ENCODE data around the gene PRKG1. TPM values are rescaled to one million over a fixed set of nuclear protein-coding genes. Genes with fewer than 3 reads are reported as not detected.

PRKG1 gene
- total and polyA plus RNA-seq, 4 donors: 0.46 to 5.1 (median 1.5) TPM

GRCh38 chr10:51642581-51642980 is 568.3 kb downstream of the PRKG1 start:
- Histone ChIP-seq H3K9me3 (ENCODE audit: control insufficient read depth in 4 of 4, low read length in 3 of 4) (no peaks in the 10 kb centered on the region), H3K36me3 (ENCODE audit: control insufficient read depth in 4 of 4, insufficient read depth in 3 of 4, low read depth in 1 of 4, low read length in 3 of 4) (no peaks in the 10 kb centered on the region), H3K4me1 (ENCODE audit: control insufficient read depth in 4 of 4, insufficient read depth in 4 of 4, low read length in 3 of 4) (no peaks in the 10 kb centered on the region), H3K4me3 (ENCODE audit: low read depth in 1 of 3, low read length in 3 of 3) (no peak overlapping the region), H3K27ac (ENCODE audit: low read depth in 1 of 2, low read length in 2 of 2) (no peak overlapping the region), H3K9ac (ENCODE audit: low read depth in 1 of 2, low read length in 2 of 2) (no peak overlapping the region), H3K27me3 (ENCODE audit: control insufficient read depth in 4 of 4, insufficient read depth in 4 of 4, low read length in 3 of 4) (no peaks in the 10 kb centered on the region)
- no peak for DNase-seq (ENCODE audit: low spot score)
- TF ChIP-seq YY1 (IDR thresholded peaks at IDR 0.05) (no peak), RAD21 (IDR thresholded peaks at IDR 0.05) (no peak), ATF3 (IDR thresholded peaks at IDR 0.05) (no peak), HNF4G (IDR thresholded peaks at IDR 0.05) (no peak), JUND (IDR thresholded peaks at IDR 0.05) (no peak), RXRA (IDR thresholded peaks at IDR 0.05) (no peak), NR2F2 (IDR thresholded peaks at IDR 0.05) (no peak)
- WGBS: 45% methylated on average over 4 of the region's 4 CpGs

- TF ChIP-seq JUND (IDR thresholded peaks at IDR 0.05): no peak
- TF ChIP-seq YY1 (IDR thresholded peaks at IDR 0.05): no peak
- no peak for TF ChIP-seq REST (IDR thresholded peaks at IDR 0.05)
- no peak for TF ChIP-seq SP1 (IDR thresholded peaks at IDR 0.05)
- no peak for TF ChIP-seq HNF4G (IDR thresholded peaks at IDR 0.05)
- no peak for TF ChIP-seq EGR1 (IDR thresholded peaks at IDR 0.05; ENCODE audit: low read depth in 2 of 2)
- TF ChIP-seq NR2F2 (IDR thresholded peaks at IDR 0.05): no peak
- TF ChIP-seq CTCF (IDR thresholded peaks at IDR 0.05; ENCODE audit: low read depth, low read length, missing input control): no peak
- no peak for TF ChIP-seq ATF3 (IDR thresholded peaks at IDR 0.05)
- TF ChIP-seq GABPA (IDR thresholded peaks at IDR 0.05 in 1 of 2, conservative IDR thresholded peaks at IDR 0.05 in 1 of 2): no peak
- DNase-seq (ENCODE audit: low spot score): no peak
- Histone ChIP-seq H3K4me3 (ENCODE audit: low read depth in 1 of 3, low read length in 3 of 3) (no peak overlapping the region), H3K9ac (ENCODE audit: low read depth in 1 of 2, low read length in 2 of 2) (no peak overlapping the region), H3K4me1 (ENCODE audit: control insufficient read depth in 4 of 4, insufficient read depth in 4 of 4, low read length in 3 of 4) (no peaks in the 10 kb centered on the region), H3K9me3 (ENCODE audit: control insufficient read depth in 4 of 4, low read length in 3 of 4) (no peaks in the 10 kb centered on the region), H3K36me3 (ENCODE audit: control insufficient read depth in 4 of 4, insufficient read depth in 3 of 4, low read depth in 1 of 4, low read length in 3 of 4) (no peaks in the 10 kb centered on the region), H3K27me3 (ENCODE audit: control insufficient read depth in 4 of 4, insufficient read depth in 4 of 4, low read length in 3 of 4) (no peaks in the 10 kb centered on the region), H3K27ac (ENCODE audit: low read depth in 1 of 2, low read length in 2 of 2) (no peak overlapping the region)
- 69% methylated on average over 3 of the region's 3 CpGs for WGBS
Observed at GRCh38 chr10:51643734-51644133, 569.4 kb downstream of the PRKG1 start.

- Histone ChIP-seq H3K4me1 (ENCODE audit: control insufficient read depth in 4 of 4, insufficient read depth in 4 of 4, low read length in 3 of 4) (no peaks in the 10 kb centered on the region), H3K4me3 (ENCODE audit: low read depth in 1 of 3, low read length in 3 of 3) (no peak overlapping the region), H3K9ac (ENCODE audit: low read depth in 1 of 2, low read length in 2 of 2) (no peak overlapping the region), H3K27ac (ENCODE audit: low read depth in 1 of 2, low read length in 2 of 2) (no peak overlapping the region), H3K36me3 (ENCODE audit: control insufficient read depth in 4 of 4, insufficient read depth in 3 of 4, low read depth in 1 of 4, low read length in 3 of 4) (no peaks in the 10 kb centered on the region), H3K27me3 (ENCODE audit: control insufficient read depth in 4 of 4, insufficient read depth in 4 of 4, low read length in 3 of 4) (no peaks in the 10 kb centered on the region), H3K9me3 (ENCODE audit: control insufficient read depth in 4 of 4, low read length in 3 of 4) (no peaks in the 10 kb centered on the region)
- TF ChIP-seq RXRA (IDR thresholded peaks at IDR 0.05) (no peak), HNF4A (conservative IDR thresholded peaks at IDR 0.05) (no peak), RAD21 (IDR thresholded peaks at IDR 0.05) (no peak), YY1 (IDR thresholded peaks at IDR 0.05) (no peak), REST (IDR thresholded peaks at IDR 0.05) (no peak), ZBTB33 (IDR thresholded peaks at IDR 0.05) (no peak), HNF4G (IDR thresholded peaks at IDR 0.05) (no peak)
- no peak for DNase-seq (ENCODE audit: low spot score)
- WGBS: 92% methylated on average over 3 of the region's 3 CpGs
Observed at GRCh38 chr10:51649064-51649463, 574.8 kb downstream of the PRKG1 start.
